Fibroblast of lung (primary cell): ENCODE measurements around the gene KIF18A. TPM values are rescaled to one million over a fixed set of nuclear protein-coding genes. Genes with fewer than 3 reads are reported as not detected.

Experiments
- DNase-seq, 2 donors: peaks; one replicate each; pipeline versions ENCODE4 v3.0.0 to v3.0.0-alpha.2; 2010; ENCODE audit warnings: low read depth in 2 of 2
- H2AFZ ChIP-seq: 2 replicates; pipeline ENCODE4 v1.5.1; 2012; ENCODE audit warnings: low read length, control low read depth, inconsistent platforms
- H3K27ac ChIP-seq: 2 replicates; pipeline ENCODE4 v1.5.1; 2011; ENCODE audit warnings: low read length, control low read depth; ENCODE audit not compliant: insufficient read depth
- H3K27me3 ChIP-seq: 2 replicates; pipeline ENCODE4 v1.5.1; 2011; ENCODE audit warnings: mild to moderate bottlenecking, low read length; ENCODE audit not compliant: control insufficient read depth, insufficient read depth
- H3K36me3 ChIP-seq: 2 replicates; pipeline ENCODE4 v1.5.1; 2011; ENCODE audit warnings: low read length; ENCODE audit not compliant: control insufficient read depth, insufficient read depth
- H3K4me1 ChIP-seq: 2 replicates; pipeline ENCODE4 v1.5.1; 2011; ENCODE audit warnings: low read length; ENCODE audit not compliant: control insufficient read depth, insufficient read depth; ENCODE audit errors: extremely low read depth
- H3K4me2 ChIP-seq: 2 replicates; pipeline ENCODE4 v1.5.1; 2011; ENCODE audit warnings: low read length, control low read depth; ENCODE audit not compliant: insufficient read depth; ENCODE audit errors: extremely low read depth
- H3K4me3 ChIP-seq, 4 experiments: fragments of 200-600 bp in 1 of 4; sonication (generic) in 1 of 4; replicated peaks in 1 of 4; 2 replicates each; pipeline ENCODE4 v1.5.1; 2011 to 2016; ENCODE audit warnings: low read length in 4 of 4, low read depth in 3 of 4, mild to moderate bottlenecking in 3 of 4, control low read depth in 2 of 4, inconsistent platforms in 1 of 4, mixed read lengths in 1 of 4; ENCODE audit not compliant: insufficient read depth in 1 of 4; ENCODE audit errors: control extremely low read depth in 1 of 4
- H3K79me2 ChIP-seq: 2 replicates; pipeline ENCODE4 v1.5.1; 2012; ENCODE audit warnings: mild to moderate bottlenecking, low read length, inconsistent platforms; ENCODE audit not compliant: control insufficient read depth, insufficient read depth
- H3K9ac ChIP-seq: 2 replicates; pipeline ENCODE4 v1.5.1; 2011; ENCODE audit warnings: mild to moderate bottlenecking, low read length, control low read depth; ENCODE audit not compliant: insufficient read depth
- H3K9me3 ChIP-seq: 2 replicates; pipeline ENCODE4 v1.5.1; 2012; ENCODE audit warnings: low read depth, low read length; ENCODE audit not compliant: control insufficient read depth, insufficient read depth
- H4K20me1 ChIP-seq: 2 replicates; pipeline ENCODE4 v1.5.1; 2011; ENCODE audit warnings: low read length; ENCODE audit not compliant: control insufficient read depth, insufficient read depth; ENCODE audit errors: extremely low read depth
- EZH2 ChIP-seq: IDR thresholded peaks from 2 replicates; pipeline ENCODE4 v1.5.1; 2012; ENCODE audit warnings: low read length, control low read depth, mild to moderate bottlenecking; ENCODE audit errors: missing control alignments
- polyA plus RNA-seq, 2 donors: library from polyadenylated mRNA; depleted of rRNA in 1 of 2; stranded (reverse) in 1 of 2; unstranded in 1 of 2; fragments of >200 nt; gene quantifications; 2 replicates each; pipeline ENCODE4 v1.2.1, GENCODE V29; 2011 to 2012; ENCODE audit warnings: missing spikeins in 1 of 2
- total RNA-seq: library from RNA; depleted of rRNA; stranded (reverse); fragments of >200 nt; gene quantifications from 2 replicates; pipeline ENCODE4 v1.2.1, GENCODE V29; 2014
- TF ChIP-seq, protein P1 (sequence below), 2 donors: IDR thresholded peaks in 1 of 2; conservative IDR thresholded peaks in 1 of 2; 1 replicate in 1 of 2; 2 replicates in 1 of 2; pipeline ENCODE4 v1.5.1; 2011 to 2012; ENCODE audit warnings: low read length in 2 of 2, control low read depth in 1 of 2, inconsistent platforms in 1 of 2, low read depth in 1 of 2, mild to moderate bottlenecking in 1 of 2

Gene KIF18A
- total and polyA plus RNA-seq, 2 donors (not counting 1 experiment from before 2014, with no cell fraction given), result 5.8 to 12.6 TPM

DNA sequence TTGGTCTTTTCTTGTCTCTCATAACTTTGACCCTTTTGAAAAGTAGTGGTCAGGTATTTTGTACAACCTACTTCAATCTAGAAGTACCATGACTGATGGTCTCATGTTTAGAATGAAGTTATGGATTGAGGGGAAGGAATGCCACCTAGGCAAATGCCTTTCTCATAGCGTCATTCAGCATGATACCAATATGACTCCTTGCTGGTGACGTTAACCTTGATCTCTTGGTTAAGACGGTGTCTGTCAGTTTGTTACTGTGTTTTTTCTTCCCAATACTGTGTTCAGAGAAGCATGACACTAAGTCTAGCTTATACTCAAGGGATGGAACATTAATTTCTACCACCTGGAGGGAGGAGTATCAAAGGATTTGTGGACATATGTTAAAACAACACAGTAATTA is 130.9 kb downstream of the KIF18A start:
- TF ChIP-seq, protein P1, sequence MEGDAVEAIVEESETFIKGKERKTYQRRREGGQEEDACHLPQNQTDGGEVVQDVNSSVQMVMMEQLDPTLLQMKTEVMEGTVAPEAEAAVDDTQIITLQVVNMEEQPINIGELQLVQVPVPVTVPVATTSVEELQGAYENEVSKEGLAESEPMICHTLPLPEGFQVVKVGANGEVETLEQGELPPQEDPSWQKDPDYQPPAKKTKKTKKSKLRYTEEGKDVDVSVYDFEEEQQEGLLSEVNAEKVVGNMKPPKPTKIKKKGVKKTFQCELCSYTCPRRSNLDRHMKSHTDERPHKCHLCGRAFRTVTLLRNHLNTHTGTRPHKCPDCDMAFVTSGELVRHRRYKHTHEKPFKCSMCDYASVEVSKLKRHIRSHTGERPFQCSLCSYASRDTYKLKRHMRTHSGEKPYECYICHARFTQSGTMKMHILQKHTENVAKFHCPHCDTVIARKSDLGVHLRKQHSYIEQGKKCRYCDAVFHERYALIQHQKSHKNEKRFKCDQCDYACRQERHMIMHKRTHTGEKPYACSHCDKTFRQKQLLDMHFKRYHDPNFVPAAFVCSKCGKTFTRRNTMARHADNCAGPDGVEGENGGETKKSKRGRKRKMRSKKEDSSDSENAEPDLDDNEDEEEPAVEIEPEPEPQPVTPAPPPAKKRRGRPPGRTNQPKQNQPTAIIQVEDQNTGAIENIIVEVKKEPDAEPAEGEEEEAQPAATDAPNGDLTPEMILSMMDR (conservative IDR thresholded peaks at IDR 0.05 in 1 of 2, IDR thresholded peaks at IDR 0.05 in 1 of 2; ENCODE audit: low read depth in 1 of 2, low read length in 2 of 2), result no peak
- no peak for TF ChIP-seq EZH2

DNA sequence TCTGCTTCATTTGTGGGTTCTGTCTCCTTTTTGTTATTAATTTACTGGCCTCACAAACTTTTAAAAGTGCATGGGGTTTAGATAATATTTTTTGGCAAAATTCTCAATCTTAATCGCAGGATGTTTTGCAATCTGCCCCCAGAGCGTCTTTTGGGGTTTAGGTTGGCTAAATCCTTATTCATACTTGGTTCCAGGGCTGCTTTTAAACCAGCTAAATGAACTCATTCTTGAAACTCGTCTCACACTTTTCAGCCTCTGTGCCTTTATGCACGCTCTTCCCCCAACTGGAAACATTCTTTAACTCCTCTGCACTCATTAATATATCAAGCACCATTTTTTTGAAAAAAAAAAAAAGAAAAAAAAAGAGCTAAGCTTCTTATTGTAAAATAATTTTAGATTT is 131.7 kb downstream of the KIF18A start:
- no peaks in the 10 kb centered on the region for H3K9me3 ChIP-seq
- DNase-seq, result peak in 1 of 2 donors; percentile 47
- no peak overlapping the region for H3K4me2 ChIP-seq
- no peaks in the 10 kb centered on the region for H3K36me3 ChIP-seq
- no peaks in the 10 kb centered on the region for H3K79me2 ChIP-seq
- no peaks in the 10 kb centered on the region for H3K27me3 ChIP-seq
- no peaks in the 10 kb centered on the region for H4K20me1 ChIP-seq
- no peak overlapping the region for H2AFZ ChIP-seq
- H3K27ac ChIP-seq, result no peak overlapping the region
- H3K9ac ChIP-seq, result no peak overlapping the region
- TF ChIP-seq, protein P1 (conservative IDR thresholded peaks at IDR 0.05 in 1 of 2, IDR thresholded peaks at IDR 0.05 in 1 of 2; ENCODE audit: low read depth in 1 of 2, low read length in 2 of 2), result no peak
- no peak for TF ChIP-seq EZH2
- no peaks in the 10 kb centered on the region for H3K4me1 ChIP-seq
- no peak overlapping the region for H3K4me3 ChIP-seq

More for the DNA sequence above, 130.9 kb downstream of the KIF18A start:
- no peak overlapping the region for H3K27ac ChIP-seq
- no peaks in the 10 kb centered on the region for H3K79me2 ChIP-seq
- H3K9ac ChIP-seq, result no peak overlapping the region
- H2AFZ ChIP-seq, result no peak overlapping the region
- H3K36me3 ChIP-seq, result no peaks in the 10 kb centered on the region
- no peaks in the 10 kb centered on the region for H3K27me3 ChIP-seq
- peak in 1 of 2 donors; percentile 66 for DNase-seq
- no peak overlapping the region for H3K4me3 ChIP-seq
- no peaks in the 10 kb centered on the region for H4K20me1 ChIP-seq
- H3K9me3 ChIP-seq, result no peaks in the 10 kb centered on the region
- no peak overlapping the region for H3K4me2 ChIP-seq
- H3K4me1 ChIP-seq, result no peaks in the 10 kb centered on the region

DNA sequence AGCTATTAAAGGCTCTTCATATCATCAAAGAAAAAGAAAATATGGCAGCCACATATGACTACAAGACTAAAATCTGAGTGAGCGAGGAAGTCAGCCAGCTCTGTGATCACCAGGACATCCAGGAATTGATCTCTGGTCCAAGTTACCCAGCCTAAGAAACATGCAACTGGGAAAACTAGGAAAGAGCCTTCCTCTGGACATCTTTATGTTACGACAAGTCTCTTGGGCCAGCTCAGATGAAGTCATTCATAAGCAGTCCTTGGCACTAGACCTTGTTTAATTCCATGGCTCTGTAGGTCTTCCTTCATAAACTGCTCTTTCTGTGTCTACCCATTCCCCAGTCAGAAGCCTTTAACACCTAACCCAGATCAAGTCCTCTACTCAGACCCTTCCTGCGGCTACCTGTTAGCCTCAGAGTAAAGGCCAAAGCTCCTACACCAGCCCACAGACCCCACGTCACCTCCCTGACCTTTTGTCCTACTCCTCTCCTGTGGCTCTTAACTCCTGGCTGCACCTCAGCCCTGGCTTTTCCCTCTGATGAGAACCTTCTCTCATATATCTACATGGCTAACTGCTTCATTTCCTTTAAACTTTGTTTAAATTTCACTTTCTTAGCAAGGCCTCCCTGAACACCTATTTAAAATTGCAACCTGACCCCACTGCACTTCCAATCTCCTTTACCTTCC is 134.0 kb downstream of the KIF18A start:
- Histone ChIP-seq H3K27me3 (no peaks in the 10 kb centered on the region), H3K36me3 (no peaks in the 10 kb centered on the region), H3K27ac (no peak overlapping the region), H3K4me2 (no peak overlapping the region), H2AFZ (no peak overlapping the region), H3K9me3 (no peaks in the 10 kb centered on the region), H3K79me2 (no peaks in the 10 kb centered on the region), H3K4me3 (no peak overlapping the region), H3K9ac (no peak overlapping the region), H3K4me1 (no peaks in the 10 kb centered on the region), H4K20me1 (no peaks in the 10 kb centered on the region)
- DNase-seq, result no peak
- TF ChIP-seq EZH2, result no peak
- TF ChIP-seq, protein P1 (conservative IDR thresholded peaks at IDR 0.05 in 1 of 2, IDR thresholded peaks at IDR 0.05 in 1 of 2; ENCODE audit: low read depth in 1 of 2, low read length in 2 of 2), result no peak
